ENCODE results near the gene MST1R.

MST1R gene

DNA sequence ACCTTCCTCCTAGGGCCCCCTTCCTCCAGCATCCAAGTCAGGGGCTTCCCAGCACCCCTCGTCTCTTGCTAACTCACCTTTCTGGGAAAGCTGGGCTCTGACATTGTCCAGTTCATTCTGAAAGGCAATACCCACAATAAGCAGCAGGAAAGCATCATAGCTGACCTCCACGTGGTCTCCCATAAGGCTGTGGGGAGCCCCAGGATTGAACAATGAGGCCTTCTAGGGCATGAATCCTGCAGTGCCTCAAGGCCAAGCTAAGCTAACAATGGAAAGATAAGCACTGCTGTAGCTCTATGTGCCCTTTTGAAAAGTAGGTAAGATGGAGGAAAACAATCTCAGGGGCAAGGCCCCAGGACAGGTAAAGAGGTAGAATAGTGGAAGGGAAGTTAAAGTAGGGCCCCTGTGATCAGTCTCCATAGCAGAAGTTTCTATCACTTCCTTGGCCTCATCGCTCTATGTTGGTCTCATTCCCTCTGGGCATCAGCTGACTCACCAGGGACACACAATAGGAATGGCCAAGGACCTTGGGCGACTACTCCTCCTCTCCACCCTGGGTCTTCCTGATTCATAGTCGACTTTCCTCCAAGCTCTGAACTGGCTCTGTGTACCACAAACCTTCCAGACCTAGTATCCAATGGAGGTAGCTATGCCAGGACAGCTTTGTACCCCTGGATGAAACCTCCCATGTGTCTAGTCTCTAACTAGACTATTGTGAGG is 59.0 kb downstream of the MST1R start:
- no peak for DNase-seq
- no peak overlapping the region for H3K27ac ChIP-seq

DNA sequence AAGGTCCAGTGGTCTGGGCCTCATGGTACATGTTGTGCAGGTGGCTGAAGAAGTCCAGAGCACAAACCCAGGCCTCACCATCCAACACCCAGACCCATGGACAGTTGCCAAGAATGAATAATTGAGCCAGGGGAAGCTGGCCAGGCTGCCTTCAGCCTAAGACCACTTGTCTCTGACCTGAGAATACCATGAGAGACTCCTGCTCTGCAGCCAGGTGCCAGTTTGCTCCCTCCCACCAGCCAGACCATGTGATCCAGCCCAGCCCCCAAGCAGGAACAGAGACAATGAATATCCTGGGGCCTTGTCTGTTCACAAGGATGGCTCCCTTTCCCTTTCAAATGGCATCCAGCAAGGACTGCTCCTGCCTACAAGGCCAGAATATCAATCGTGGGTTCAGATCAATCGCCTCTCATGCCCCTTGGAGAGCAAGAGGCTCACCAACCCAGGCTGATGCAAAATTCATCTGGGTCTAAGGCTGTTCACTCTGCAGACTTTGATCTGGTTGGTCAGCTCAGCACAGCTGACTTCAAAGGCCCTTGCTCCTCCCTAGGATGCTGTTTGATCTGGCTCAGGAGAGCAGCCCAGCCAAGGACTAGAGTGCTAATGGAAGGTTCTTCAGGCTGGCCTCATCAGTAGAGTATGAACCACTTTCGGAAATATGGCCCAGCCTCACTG is 60.7 kb downstream of the MST1R start:
- H3K36me3 ChIP-seq = peaks cover 41% of the 10 kb centered on the region
- no peak for DNase-seq
- no peak overlapping the region for H3K27ac ChIP-seq
- H3K9me3 ChIP-seq (ENCODE audit: severe bottlenecking) = no peaks in the 10 kb centered on the region
- H3K4me3 ChIP-seq (ENCODE audit: low read depth, low read length) = no peak overlapping the region
- TF ChIP-seq, protein P1, sequence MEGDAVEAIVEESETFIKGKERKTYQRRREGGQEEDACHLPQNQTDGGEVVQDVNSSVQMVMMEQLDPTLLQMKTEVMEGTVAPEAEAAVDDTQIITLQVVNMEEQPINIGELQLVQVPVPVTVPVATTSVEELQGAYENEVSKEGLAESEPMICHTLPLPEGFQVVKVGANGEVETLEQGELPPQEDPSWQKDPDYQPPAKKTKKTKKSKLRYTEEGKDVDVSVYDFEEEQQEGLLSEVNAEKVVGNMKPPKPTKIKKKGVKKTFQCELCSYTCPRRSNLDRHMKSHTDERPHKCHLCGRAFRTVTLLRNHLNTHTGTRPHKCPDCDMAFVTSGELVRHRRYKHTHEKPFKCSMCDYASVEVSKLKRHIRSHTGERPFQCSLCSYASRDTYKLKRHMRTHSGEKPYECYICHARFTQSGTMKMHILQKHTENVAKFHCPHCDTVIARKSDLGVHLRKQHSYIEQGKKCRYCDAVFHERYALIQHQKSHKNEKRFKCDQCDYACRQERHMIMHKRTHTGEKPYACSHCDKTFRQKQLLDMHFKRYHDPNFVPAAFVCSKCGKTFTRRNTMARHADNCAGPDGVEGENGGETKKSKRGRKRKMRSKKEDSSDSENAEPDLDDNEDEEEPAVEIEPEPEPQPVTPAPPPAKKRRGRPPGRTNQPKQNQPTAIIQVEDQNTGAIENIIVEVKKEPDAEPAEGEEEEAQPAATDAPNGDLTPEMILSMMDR (IDR thresholded peaks at IDR 0.05; ENCODE audit: low read depth, low read length) = no peak
- no peaks in the 10 kb centered on the region for H3K27me3 ChIP-seq (ENCODE audit: insufficient read depth, low read depth, severe bottlenecking)

More for the DNA sequence above, 59.0 kb downstream of the MST1R start:
- H3K27me3 ChIP-seq (ENCODE audit: insufficient read depth, low read depth, severe bottlenecking) = no peaks in the 10 kb centered on the region
- no peaks in the 10 kb centered on the region for H3K9me3 ChIP-seq (ENCODE audit: severe bottlenecking)
- peaks cover 39% of the 10 kb centered on the region for H3K36me3 ChIP-seq
- TF ChIP-seq, protein P1 (IDR thresholded peaks at IDR 0.05; ENCODE audit: low read depth, low read length) = no peak
- no peak overlapping the region for H3K4me3 ChIP-seq (ENCODE audit: low read depth, low read length)

DNA sequence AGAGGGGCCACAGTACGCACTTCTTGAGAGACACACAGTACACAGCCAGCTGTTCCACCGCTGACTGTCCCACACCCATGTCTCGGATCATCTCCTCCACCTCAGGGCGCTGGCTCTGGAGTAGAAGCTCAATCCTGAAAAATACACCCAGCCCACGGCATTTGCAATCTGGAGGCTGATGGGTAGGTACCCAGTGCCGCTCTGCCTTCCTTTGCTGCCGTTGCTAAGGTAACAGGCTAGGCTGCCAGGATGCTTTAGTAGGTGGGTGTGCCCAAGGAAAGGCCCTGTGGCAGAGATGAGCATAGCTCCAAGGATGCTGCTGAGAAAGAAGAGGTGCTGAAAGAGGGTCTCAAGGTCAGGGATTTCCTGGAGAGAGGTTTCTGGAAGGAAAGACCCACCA is 61.9 kb downstream of the MST1R start:
- no peak overlapping the region for H3K4me3 ChIP-seq (ENCODE audit: low read depth, low read length)
- H3K27ac ChIP-seq = no peak overlapping the region
- no peaks in the 10 kb centered on the region for H3K27me3 ChIP-seq (ENCODE audit: insufficient read depth, low read depth, severe bottlenecking)
- H3K36me3 ChIP-seq = peaks cover 36% of the 10 kb centered on the region
- H3K9me3 ChIP-seq (ENCODE audit: severe bottlenecking) = no peaks in the 10 kb centered on the region
- TF ChIP-seq, protein P1 (IDR thresholded peaks at IDR 0.05; ENCODE audit: low read depth, low read length) = no peak
- no peak for DNase-seq

- TF ChIP-seq, protein P1 (IDR thresholded peaks at IDR 0.05; ENCODE audit: low read depth, low read length) = peak; percentile 85
- Histone ChIP-seq H3K36me3 (peaks cover 34% of the 10 kb centered on the region), H3K27ac (no peak overlapping the region)
Observed at GRCh38 chr3:49841126-49841696, 62.5 kb downstream of the MST1R start.

DNA sequence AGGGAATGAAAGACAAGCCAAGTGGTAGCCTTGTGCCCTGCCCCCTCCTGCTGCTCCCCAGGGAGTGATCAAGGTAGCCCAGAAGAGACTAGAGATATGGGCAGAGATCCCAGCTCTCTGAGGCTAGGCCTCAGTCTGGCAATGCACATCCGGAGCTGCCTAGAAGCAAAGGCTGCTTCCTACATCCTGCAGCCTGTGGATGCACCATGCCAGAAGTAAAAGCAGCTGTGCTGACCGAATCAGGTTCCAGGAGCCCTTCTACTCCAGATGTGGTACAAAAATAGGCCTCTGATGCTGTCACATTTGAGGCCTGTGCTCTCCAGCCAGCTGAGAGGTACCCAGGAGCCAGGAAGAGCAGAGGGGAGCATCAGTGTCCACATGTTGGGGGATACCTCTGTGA is 63.3 kb downstream of the MST1R start:
- H3K27me3 ChIP-seq (ENCODE audit: insufficient read depth, low read depth, severe bottlenecking) = no peaks in the 10 kb centered on the region
- no peak for DNase-seq
- H3K36me3 ChIP-seq = peaks cover 31% of the 10 kb centered on the region
- H3K27ac ChIP-seq = no peak overlapping the region
- TF ChIP-seq, protein P1 (IDR thresholded peaks at IDR 0.05; ENCODE audit: low read depth, low read length) = no peak
- no peak overlapping the region for H3K4me3 ChIP-seq (ENCODE audit: low read depth, low read length)
- no peaks in the 10 kb centered on the region for H3K9me3 ChIP-seq (ENCODE audit: severe bottlenecking)

More at GRCh38 chr3:49841126-49841696, 62.5 kb downstream of the MST1R start:
- Histone ChIP-seq H3K9me3 (ENCODE audit: severe bottlenecking) (no peaks in the 10 kb centered on the region), H3K4me3 (ENCODE audit: low read depth, low read length) (no peak overlapping the region), H3K27me3 (ENCODE audit: insufficient read depth, low read depth, severe bottlenecking) (no peaks in the 10 kb centered on the region)
- peak; percentile 59 for DNase-seq
